MV-4-11 (cell line): Measurements from ENCODE around the gene CHCHD2.
"Not testable (repeated sequence)": the region's sequence is repeated elsewhere in the genome, so short reads cannot be mapped to it uniquely, and the experiment has no call there.

Source experiments
- DNase-seq: peaks from one replicate; lab custom pipeline; 2025; lab: John Stamatoyannopoulos, UW

Gene CHCHD2

DNA sequence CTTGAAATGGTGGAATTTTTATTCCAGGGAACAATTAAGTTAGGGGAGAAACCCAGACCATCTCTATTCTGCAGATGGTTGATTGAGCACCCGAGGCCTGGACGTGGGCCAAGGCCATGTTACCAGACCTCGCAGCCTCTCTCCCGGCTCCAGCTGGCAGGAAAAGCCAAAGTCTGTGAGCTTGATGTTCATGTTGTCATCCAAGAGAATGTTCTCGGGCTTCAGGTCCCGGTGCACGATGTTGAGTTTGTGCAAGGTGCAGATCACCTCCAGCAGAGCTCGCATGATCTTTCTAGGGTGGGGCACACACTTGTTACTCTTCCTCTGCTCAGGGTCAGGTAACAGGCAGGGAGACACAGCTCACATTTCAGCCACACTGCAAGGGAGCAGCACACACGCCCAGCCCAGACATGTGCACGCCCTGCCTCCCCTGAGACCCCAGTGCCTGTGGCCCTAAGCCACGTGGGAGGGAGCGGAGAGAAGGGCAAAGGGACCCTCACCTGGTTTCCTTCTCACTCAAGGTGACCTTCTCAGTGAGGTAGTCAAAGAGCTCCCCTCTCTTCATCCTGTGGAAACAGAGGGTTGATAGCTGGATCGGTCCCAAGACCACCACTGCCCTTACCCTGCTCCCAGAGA, 23.0 kb downstream of the CHCHD2 start:
- DNase-seq, result no peak

DNA sequence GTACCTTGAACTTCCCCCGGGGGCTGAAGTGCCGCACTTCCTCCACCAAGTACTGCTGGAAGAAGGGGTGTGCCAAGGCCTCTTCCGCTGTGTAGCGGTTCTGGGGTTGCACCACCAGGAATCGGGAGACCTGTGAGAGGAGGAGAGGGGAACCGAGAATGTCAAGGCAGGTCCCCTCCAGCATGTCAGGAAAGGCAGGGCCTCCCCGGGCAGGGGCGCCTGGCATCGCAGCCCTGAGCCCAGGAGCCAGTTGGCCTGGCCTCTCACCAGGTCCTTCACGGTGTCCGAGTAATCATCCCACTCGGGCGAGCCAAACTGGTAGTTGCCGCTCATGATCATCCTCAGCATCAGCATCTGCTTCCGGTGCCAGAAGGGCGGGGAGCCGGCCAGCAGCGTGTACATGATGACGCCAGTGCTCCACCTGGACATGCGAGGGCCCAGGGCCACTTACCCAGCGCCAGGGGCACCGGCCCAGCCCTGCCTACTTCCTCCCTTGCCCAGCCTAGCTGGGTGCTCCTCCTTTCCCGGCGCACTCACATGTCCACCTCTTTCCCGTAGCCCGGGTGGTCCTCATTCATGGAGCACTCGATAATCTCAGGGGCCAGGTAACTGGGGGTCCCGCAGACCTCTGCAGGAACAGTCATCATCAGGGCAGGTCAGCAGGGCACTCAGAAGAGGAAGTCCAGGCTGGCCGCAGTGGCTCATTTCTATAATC, 24.5 kb downstream of the CHCHD2 start:
- DNase-seq, result no peak

DNA sequence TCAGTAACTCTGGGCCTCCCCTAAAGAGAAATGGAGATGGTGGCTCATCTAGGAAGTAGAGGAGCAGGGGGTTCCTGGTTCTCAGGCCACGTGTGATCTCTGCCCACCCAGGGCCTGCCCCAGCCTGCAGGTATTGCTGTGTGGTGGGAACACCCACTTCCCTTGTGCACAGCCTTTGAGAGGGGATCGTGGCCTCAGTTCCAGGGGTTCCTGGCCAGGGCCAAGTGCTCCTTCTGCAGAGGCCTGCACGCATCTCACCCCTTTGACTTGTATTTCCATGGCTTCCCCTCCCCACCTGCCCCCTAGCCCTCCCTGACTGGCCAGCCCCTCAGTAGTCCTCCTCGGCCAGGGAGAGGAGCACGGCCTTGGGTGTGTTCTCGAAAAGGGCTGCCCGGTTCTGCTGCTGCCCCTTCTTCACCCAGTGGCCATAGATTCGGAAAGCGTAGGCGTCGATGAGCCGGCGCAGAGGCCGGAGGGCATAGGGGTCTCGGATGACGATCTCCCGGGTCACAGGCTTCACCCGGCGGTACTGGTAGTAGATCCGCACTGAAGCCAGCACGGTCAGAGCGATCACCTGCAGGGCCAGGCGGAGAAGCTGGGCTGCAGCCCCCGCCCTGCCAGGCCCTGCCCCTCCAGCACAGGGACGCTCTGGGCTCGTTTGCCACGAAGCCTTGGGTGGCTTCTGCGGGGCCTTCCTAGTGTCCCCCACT, 25.4 kb downstream of the CHCHD2 start:
- not testable (repeated sequence) for DNase-seq

DNA sequence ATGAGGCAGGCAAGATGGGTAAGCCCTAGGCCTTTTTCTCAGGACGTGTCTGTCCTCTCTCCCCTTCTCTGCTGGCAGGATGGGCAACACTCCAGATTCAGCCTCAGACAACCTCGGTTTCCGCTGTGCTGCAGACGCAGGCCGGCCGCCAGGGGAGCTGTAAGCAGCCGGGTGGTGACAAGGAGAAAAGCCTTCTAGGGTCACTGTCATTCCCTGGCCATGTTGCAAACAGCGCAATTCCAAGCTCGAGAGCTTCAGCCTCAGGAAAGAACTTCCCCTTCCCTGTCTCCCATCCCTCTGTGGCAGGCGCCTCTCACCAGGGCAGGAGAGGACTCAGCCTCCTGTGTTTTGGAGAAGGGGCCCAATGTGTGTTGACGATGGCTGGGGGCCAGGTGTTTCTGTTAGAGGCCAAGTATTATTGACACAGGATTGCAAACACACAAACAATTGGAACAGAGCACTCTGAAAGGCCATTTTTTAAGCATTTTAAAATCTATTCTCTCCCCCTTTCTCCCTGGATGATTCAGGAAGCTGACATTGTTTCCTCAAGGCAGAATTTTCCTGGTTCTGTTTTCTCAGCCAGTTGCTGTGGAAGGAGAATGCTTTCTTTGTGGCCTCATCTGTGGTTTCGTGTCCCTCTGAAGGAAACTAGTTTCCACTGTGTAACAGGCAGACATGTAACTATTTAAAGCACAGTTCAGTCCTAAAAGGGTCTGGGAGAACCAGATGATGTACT, 26.7 kb downstream of the CHCHD2 start:
- DNase-seq, result peak; percentile 60

DNA sequence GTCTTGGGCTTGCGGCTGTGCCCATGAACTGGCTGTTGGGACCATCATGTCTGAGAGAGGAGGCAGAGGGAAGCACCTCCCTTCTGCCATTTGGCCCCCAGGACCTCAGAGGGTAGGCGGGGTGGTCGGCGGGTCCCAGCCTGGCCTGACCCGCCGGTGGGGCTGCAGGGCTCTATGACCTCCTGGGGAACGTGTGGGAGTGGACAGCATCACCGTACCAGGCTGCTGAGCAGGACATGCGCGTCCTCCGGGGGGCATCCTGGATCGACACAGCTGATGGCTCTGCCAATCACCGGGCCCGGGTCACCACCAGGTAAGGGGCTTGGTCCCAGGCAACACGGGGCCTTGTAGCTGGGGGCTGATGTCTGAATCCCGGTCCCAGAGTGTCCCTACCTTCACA, 28.1 kb downstream of the CHCHD2 start:
- no peak for DNase-seq

DNA sequence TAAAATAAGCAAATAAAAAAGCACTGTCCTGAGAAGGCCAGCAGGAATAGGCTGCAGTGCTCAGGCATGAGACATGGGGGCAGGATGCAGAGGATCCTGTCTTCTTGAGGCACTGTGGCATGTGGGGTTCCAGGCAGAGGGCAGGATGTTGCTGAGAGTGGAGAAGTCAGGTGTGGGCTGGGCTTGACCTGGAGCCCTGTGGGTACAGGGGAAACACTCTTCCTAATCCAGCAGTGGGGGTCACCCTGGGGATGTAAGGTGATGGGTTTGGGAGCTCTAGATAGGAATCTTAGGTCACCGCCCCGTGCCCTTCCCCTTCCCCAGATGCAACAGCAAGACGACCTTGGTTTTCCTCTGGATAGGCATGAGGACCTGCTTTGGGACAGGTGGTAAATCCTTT, 28.6 kb downstream of the CHCHD2 start:
- DNase-seq, result no peak

DNA sequence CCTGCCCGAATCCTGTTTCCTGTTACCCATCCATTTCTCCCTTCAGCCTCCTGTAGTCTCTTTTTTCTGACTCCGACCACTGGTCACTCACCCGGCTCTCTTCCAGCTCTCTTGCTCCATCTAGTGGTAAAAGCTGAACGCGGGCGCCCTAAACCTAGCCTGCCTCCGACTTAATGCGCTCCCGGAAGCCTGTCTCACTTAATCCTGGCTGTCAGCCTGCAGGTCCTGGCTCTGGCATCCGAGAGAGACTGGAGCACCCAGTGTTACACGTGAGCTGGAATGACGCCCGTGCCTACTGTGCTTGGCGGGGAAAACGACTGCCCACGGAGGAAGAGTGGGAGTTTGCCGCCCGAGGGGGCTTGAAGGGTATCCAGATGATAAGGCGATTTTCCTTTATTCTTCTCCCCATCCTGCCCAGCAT, 31.9 kb downstream of the CHCHD2 start:
- peak; percentile 58 for DNase-seq

DNA sequence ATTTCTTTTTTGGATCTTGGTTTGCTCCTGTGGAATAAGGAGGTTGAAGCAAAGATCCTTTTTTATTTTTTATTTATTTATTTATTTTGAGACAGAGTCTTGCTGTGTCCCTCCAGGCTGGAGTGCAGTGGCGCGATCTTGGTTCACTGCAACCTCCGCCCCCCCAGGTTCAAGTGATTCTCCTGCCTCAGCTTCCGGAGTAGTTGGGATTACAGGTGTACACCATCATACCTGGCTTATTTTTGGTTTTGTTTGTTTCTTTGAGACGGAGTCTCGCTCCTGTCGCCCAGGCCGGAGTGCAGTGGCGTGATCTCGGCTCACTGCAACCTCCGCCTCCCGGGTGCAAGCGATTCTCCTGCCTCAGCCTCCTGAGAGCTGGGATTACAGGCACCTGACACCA, 39.9 kb downstream of the CHCHD2 start:
- DNase-seq, result not testable (repeated sequence)

DNA sequence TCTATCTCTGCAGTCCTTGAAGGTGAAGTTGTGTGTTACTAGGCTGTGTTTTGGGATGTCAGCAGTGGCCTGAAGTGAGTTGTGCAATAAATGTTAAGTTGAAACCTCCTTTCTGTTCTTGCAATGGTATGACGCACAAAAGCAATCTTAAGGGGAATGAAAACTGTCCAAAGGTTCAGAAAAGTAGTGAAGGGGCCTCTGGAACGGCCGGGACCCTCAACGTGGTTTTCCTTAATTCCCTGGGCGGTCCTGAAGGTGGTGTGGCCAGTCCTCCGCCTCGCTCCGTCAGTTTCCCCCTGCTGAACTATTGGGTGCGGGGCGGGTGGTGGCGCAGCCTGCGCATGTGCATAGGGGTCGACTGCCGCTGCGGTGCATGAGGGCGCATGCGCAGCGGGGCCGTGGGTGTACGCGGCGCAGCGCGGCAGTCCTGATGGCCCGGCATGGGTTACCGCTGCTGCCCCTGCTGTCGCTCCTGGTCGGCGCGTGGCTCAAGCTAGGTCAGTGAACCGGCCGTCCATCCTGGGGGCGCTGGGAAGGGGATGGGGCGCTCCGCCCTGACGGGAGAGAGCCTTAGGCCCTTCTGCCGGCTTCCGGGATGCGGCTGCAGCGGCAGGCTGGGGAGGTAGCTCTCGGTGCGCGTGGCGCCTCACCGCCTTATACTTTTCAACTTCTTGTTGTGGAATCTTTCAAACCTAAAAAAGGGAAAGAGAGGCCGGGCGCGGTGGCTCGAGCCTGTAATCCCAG, 42.2 kb downstream of the CHCHD2 start, which contains the start of gene SUMF2:
TSS of gene SUMF2 (plus strand) at position 405 of the 744 bp plus-strand sequence. CDS start at position 431, 26 bp downstream.
- DNase-seq, result peak; percentile 84

DNA sequence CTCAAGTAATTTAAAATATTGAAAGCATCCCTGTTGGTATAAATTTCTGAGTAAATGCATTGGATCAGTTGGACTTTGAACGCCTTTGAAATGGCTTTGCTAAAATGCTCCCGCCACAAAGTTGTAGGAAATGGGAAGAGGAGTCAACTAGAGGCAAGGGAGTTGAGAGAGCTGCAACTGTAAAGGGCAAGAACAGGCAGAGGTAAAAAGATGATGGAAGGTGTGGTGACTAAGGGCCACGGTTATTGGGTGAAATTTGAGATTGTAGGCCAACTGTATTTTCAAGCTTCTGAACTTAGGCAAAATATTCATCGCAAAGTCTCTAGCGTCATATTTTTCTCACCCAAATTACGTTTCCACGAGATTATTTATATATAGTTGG, 42.8 kb downstream of the CHCHD2 start:
- DNase-seq, result no peak

DNA sequence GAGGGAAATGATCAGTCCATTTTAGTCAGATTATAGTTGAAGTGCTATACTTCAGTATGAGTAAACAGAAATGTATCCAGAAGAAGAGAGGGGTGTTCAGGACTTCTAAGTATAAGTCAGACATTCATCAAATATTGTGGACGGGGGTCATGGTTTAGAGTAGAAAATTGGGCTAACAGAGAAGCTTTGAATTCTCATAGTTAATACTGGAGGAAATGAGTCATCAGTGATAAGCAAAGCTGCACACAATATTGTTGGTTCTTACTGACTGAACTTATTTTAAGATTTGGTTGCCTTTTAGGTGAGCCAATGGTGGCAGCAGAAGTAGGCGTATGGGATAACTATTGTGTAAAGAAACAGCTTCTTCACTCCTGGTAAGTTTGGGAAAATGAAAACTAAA, 43.9 kb downstream of the CHCHD2 start:
- peak; percentile 57 for DNase-seq

DNA sequence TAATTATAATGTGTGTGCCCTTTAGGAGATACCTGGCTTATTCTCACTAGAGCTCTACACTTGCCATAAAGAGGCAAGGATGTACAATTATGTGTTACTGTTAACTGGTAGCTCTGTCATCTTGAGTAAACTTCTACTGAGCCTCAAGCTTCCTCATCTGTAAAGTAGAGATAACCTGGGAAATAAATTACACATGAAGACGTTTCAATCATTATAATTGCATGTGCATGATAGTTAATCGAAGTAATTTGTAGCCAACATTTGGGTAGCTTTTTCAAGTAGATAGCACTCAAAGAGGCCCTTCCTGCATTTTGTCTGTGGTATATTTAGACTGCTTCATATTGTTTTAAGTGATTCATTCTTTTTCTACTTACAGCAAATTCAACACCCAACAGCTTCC, 52.3 kb downstream of the CHCHD2 start:
- DNase-seq, result no peak

DNA sequence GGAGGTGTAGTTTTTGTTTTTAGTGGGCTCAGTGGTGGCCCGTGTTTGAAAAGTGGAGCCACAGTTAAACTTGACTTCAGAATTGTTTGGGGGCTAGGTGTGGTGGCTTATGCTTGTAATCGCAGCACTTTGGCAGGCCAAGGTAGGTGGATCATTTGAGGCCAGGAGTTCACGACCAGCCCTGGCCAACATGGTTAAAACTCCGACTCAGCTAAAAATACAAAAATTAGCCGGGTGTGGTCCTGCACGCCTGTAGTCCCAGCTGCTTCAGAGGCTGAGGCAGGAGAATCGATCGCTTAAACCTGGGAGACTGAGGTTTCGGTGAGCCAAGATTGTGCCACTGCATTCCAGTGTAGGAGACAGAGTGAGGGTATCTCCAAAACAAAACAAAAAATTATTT, 52.9 kb downstream of the CHCHD2 start:
- no peak for DNase-seq
